ENCODE results near the gene MACROD2.

MACROD2 gene

GRCh38 chr20:15036948-15037347 is 1041.6 kb downstream of the MACROD2 start:
- H3K4me3 ChIP-seq (ENCODE audit: low read length) = no peak overlapping the region
- no peak for TF ChIP-seq ZNF274 (IDR thresholded peaks at IDR 0.05; ENCODE audit: low read depth, low read length)

- TF ChIP-seq ZNF274 (IDR thresholded peaks at IDR 0.05; ENCODE audit: low read depth, low read length) = no peak
- no peak overlapping the region for H3K4me3 ChIP-seq (ENCODE audit: low read length)
Measured at GRCh38 chr20:15039088-15039752, 1043.9 kb downstream of the MACROD2 start.

GRCh38 chr20:15042723-15043122 is 1047.4 kb downstream of the MACROD2 start:
- no peak for TF ChIP-seq ZNF274 (IDR thresholded peaks at IDR 0.05; ENCODE audit: low read depth, low read length)
- H3K4me3 ChIP-seq (ENCODE audit: low read length) = no peak overlapping the region

- TF ChIP-seq ZNF274 (IDR thresholded peaks at IDR 0.05; ENCODE audit: low read depth, low read length) = no peak
- H3K4me3 ChIP-seq (ENCODE audit: low read length) = no peak overlapping the region
Measured at GRCh38 chr20:15045246-15045645, 1049.9 kb downstream of the MACROD2 start.

GRCh38 chr20:15047042-15047441 is 1051.7 kb downstream of the MACROD2 start:
- no peak for TF ChIP-seq ZNF274 (IDR thresholded peaks at IDR 0.05; ENCODE audit: low read depth, low read length)
- H3K4me3 ChIP-seq (ENCODE audit: low read length) = no peak overlapping the region

- no peak for TF ChIP-seq ZNF274 (IDR thresholded peaks at IDR 0.05; ENCODE audit: low read depth, low read length)
- no peak overlapping the region for H3K4me3 ChIP-seq (ENCODE audit: low read length)
Measured at GRCh38 chr20:15047601-15048000, 1052.3 kb downstream of the MACROD2 start.

GRCh38 chr20:15056246-15056645 is 1060.9 kb downstream of the MACROD2 start:
- H3K4me3 ChIP-seq (ENCODE audit: low read length) = no peak overlapping the region
- TF ChIP-seq ZNF274 (IDR thresholded peaks at IDR 0.05; ENCODE audit: low read depth, low read length) = no peak

- no peak for TF ChIP-seq ZNF274 (IDR thresholded peaks at IDR 0.05; ENCODE audit: low read depth, low read length)
Measured at GRCh38 chr20:15058841-15059240, 1063.5 kb downstream of the MACROD2 start.

GRCh38 chr20:15059438-15059837 is 1064.1 kb downstream of the MACROD2 start:
- TF ChIP-seq ZNF274 (IDR thresholded peaks at IDR 0.05; ENCODE audit: low read depth, low read length) = no peak
- H3K4me3 ChIP-seq (ENCODE audit: low read length) = no peak overlapping the region

More at GRCh38 chr20:15058841-15059240, 1063.5 kb downstream of the MACROD2 start:
- no peak overlapping the region for H3K4me3 ChIP-seq (ENCODE audit: low read length)

- no peak for TF ChIP-seq ZNF274 (IDR thresholded peaks at IDR 0.05; ENCODE audit: low read depth, low read length)
- H3K4me3 ChIP-seq (ENCODE audit: low read length) = no peak overlapping the region
Measured at GRCh38 chr20:15060265-15061060, 1065.1 kb downstream of the MACROD2 start.

- H3K4me3 ChIP-seq (ENCODE audit: low read length) = no peak overlapping the region
Measured at GRCh38 chr20:15061061-15061430, 1065.7 kb downstream of the MACROD2 start.

GRCh38 chr20:15061955-15062354 is 1066.6 kb downstream of the MACROD2 start:
- H3K4me3 ChIP-seq (ENCODE audit: low read length) = no peak overlapping the region
- no peak for TF ChIP-seq ZNF274 (IDR thresholded peaks at IDR 0.05; ENCODE audit: low read depth, low read length)

More at GRCh38 chr20:15061061-15061430, 1065.7 kb downstream of the MACROD2 start:
- no peak for TF ChIP-seq ZNF274 (IDR thresholded peaks at IDR 0.05; ENCODE audit: low read depth, low read length)

- no peak for TF ChIP-seq ZNF274 (IDR thresholded peaks at IDR 0.05; ENCODE audit: low read depth, low read length)
- no peak overlapping the region for H3K4me3 ChIP-seq (ENCODE audit: low read length)
Measured at GRCh38 chr20:15063081-15063480, 1067.8 kb downstream of the MACROD2 start.

GRCh38 chr20:15064741-15065140 is 1069.4 kb downstream of the MACROD2 start:
- no peak for TF ChIP-seq ZNF274 (IDR thresholded peaks at IDR 0.05; ENCODE audit: low read depth, low read length)
- H3K4me3 ChIP-seq (ENCODE audit: low read length) = no peak overlapping the region

GRCh38 chr20:15065794-15066193 is 1070.5 kb downstream of the MACROD2 start:
- no peak overlapping the region for H3K4me3 ChIP-seq (ENCODE audit: low read length)
- no peak for TF ChIP-seq ZNF274 (IDR thresholded peaks at IDR 0.05; ENCODE audit: low read depth, low read length)

Data from GM08714 (cell line).